DOHH2 (cell line): Measurements from ENCODE around the gene FGD6.

Experiments
- H3F3A ChIP-seq: fragments of 200-600 bp; sonication (generic), shearing (Covaris generic); 2 replicates; pipeline ENCODE4 v1.6.0; 2016; ENCODE audit warnings: antibody characterized with exemption, mild to moderate bottlenecking; ENCODE audit not compliant: control insufficient read depth, insufficient read depth
- H3K27ac ChIP-seq: fragments of 200-600 bp; sonication (generic); 2 replicates; pipeline ENCODE4 v1.5.1; 2014; ENCODE audit warnings: low read depth, mild to moderate bottlenecking, low read length, moderate library complexity
- H3K27me3 ChIP-seq: fragments of 200-600 bp; sonication (generic); 2 replicates; pipeline ENCODE4 v1.6.1; 2014; ENCODE audit warnings: mild to moderate bottlenecking, low read length, mixed read lengths; ENCODE audit not compliant: control insufficient read depth
- H3K36me3 ChIP-seq: fragments of 200-600 bp; sonication (generic); 2 replicates; pipeline ENCODE4 v1.6.1; 2014; ENCODE audit warnings: mild to moderate bottlenecking, low read length, moderate library complexity, mixed read lengths; ENCODE audit not compliant: control insufficient read depth
- H3K4me1 ChIP-seq: fragments of 200-600 bp; sonication (generic); 2 replicates; pipeline ENCODE4 v1.6.1; 2014; ENCODE audit warnings: mild to moderate bottlenecking, low read length, mixed read lengths; ENCODE audit not compliant: control insufficient read depth
- H3K4me2 ChIP-seq: fragments of 200-600 bp; sonication (generic); 2 replicates; pipeline ENCODE4 v1.6.0; 2014; ENCODE audit warnings: mild to moderate bottlenecking, low read length, moderate library complexity
- H3K4me3 ChIP-seq: fragments of 200-600 bp; sonication (generic); 2 replicates; pipeline ENCODE4 v1.5.1; 2014; ENCODE audit warnings: mild to moderate bottlenecking, low read length, mixed read lengths
- H3K79me2 ChIP-seq: fragments of 200-600 bp; sonication (generic); 2 replicates; pipeline ENCODE4 v1.6.1; 2014; ENCODE audit warnings: mild to moderate bottlenecking, low read length, mixed read lengths; ENCODE audit not compliant: control insufficient read depth
- H3K9me2 ChIP-seq: fragments of 200-600 bp; sonication (generic); replicated peaks from 2 replicates; pipeline ENCODE4 v1.6.1; 2014; ENCODE audit warnings: mild to moderate bottlenecking, low read length, mixed read lengths; ENCODE audit not compliant: control insufficient read depth
- H3K9me3 ChIP-seq: fragments of 200-600 bp; sonication (generic); 2 replicates; pipeline ENCODE4 v1.6.1; 2014; ENCODE audit warnings: antibody characterized with exemption, low read length, mixed read lengths; ENCODE audit not compliant: control insufficient read depth, insufficient read depth
- H4K20me1 ChIP-seq: fragments of 200-600 bp; sonication (generic); 2 replicates; pipeline ENCODE4 v1.6.0; 2014; ENCODE audit warnings: low read depth, mild to moderate bottlenecking, antibody characterized with exemption, low read length, moderate library complexity; ENCODE audit not compliant: control insufficient read depth, insufficient read depth
- EZH2phosphoT487 ChIP-seq: fragments of 200-600 bp; sonication (generic); IDR thresholded peaks from 2 replicates; pipeline ENCODE4 v1.6.1; 2017; ENCODE audit warnings: borderline replicate concordance, mild to moderate bottlenecking, antibody characterized with exemption, low read length, moderate library complexity, mixed read lengths
- TF ChIP-seq, protein P1 (sequence below): fragments of 200-600 bp; sonication (generic); IDR thresholded peaks from one replicate; pipeline ENCODE4 v1.5.1; 2014; ENCODE audit warnings: antibody characterized with exemption, mild to moderate bottlenecking, low read depth, low read length; ENCODE audit not compliant: poor library complexity, severe bottlenecking

Gene FGD6

DNA sequence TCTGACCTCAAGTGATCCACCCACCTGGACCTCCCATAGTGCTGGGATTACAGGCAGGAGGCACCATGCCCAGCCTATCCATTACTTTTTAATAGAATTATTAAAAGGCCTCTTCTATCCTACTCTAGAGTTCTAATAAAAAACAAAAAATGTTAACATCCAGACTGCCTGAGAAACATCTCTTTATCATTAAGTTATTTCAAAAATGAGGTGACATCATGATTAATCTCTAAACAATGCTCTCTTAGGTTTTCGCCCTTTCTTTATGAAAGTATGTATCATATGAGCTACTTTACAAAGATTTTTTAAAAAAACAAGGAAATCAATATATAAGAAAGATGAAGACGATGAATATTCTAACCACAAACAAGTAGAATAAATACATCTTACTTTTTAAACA is 52.6 kb downstream of the FGD6 start:
- H3K79me2 ChIP-seq = peaks cover 69% of the 10 kb centered on the region
- no peak for TF ChIP-seq EZH2phosphoT487
- TF ChIP-seq, protein P1, sequence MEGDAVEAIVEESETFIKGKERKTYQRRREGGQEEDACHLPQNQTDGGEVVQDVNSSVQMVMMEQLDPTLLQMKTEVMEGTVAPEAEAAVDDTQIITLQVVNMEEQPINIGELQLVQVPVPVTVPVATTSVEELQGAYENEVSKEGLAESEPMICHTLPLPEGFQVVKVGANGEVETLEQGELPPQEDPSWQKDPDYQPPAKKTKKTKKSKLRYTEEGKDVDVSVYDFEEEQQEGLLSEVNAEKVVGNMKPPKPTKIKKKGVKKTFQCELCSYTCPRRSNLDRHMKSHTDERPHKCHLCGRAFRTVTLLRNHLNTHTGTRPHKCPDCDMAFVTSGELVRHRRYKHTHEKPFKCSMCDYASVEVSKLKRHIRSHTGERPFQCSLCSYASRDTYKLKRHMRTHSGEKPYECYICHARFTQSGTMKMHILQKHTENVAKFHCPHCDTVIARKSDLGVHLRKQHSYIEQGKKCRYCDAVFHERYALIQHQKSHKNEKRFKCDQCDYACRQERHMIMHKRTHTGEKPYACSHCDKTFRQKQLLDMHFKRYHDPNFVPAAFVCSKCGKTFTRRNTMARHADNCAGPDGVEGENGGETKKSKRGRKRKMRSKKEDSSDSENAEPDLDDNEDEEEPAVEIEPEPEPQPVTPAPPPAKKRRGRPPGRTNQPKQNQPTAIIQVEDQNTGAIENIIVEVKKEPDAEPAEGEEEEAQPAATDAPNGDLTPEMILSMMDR = no peak
- H3K4me2 ChIP-seq = no peak overlapping the region
- H3K9me2 ChIP-seq = no peaks in the 10 kb centered on the region
- H3K36me3 ChIP-seq = peaks cover 71% of the 10 kb centered on the region
- no peak overlapping the region for H3K4me3 ChIP-seq
- peaks cover 7% of the 10 kb centered on the region for H3K4me1 ChIP-seq
- no peaks in the 10 kb centered on the region for H3K27me3 ChIP-seq
- H3F3A ChIP-seq = no peaks in the 10 kb centered on the region; the same call in 1 of the 2 replicates
- H3K9me3 ChIP-seq = no peaks in the 10 kb centered on the region
- H3K27ac ChIP-seq = no peak overlapping the region
- H4K20me1 ChIP-seq = no peaks in the 10 kb centered on the region; the same call in 1 of the 2 replicates

DNA sequence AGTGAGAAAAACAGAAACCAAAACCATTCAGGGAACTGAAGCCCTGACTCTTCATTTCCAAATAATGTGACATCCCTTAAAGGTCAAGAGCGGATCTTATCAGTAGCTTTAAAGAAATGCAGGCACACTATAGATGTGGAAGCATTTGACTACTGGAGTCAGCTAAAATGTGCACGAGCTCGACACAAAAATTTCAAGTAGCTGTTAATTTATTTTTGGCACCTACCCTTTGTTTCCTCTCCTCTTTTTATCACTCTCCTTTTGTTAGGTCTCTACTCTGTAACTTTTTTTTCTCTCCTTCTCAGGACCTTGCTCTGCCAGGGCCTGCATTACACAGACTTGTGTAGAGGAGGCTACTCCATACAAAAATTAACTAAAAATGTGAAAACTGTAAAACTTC is 58.3 kb downstream of the FGD6 start:
- H3K9me2 ChIP-seq = no peaks in the 10 kb centered on the region
- H3F3A ChIP-seq = no peaks in the 10 kb centered on the region; the same call in 1 of the 2 replicates
- no peak overlapping the region for H3K4me3 ChIP-seq
- H3K27ac ChIP-seq = no peak overlapping the region
- peaks cover 44% of the 10 kb centered on the region for H3K79me2 ChIP-seq
- H3K4me2 ChIP-seq = no peak overlapping the region
- TF ChIP-seq, protein P1 = no peak
- H4K20me1 ChIP-seq = no peaks in the 10 kb centered on the region
- peaks cover 3% of the 10 kb centered on the region; the same call in 1 of the 2 replicates for H3K4me1 ChIP-seq
- no peaks in the 10 kb centered on the region for H3K27me3 ChIP-seq
- H3K36me3 ChIP-seq = peaks cover 59% of the 10 kb centered on the region
- H3K9me3 ChIP-seq = no peaks in the 10 kb centered on the region

DNA sequence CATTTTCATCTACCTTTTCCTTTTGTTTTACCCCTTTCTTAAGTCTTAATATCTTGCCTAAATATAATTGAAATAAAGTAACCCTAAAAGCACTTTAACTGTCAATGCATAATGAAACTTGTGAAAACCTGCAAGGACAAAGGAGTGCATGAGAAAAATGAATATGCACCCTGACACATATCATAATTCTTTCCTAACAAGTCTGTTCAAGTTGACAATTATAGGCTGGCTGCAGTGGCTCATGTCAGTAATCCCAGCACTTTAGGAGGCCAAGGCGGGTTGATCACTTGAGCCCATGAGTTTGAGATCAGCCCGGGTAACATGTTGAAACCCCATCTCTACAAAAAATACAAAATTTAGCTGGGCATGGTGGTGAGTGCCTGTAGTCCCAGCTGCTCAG is 65.4 kb downstream of the FGD6 start:
- Histone ChIP-seq H4K20me1 (no peaks in the 10 kb centered on the region), H3F3A (peaks cover 11% of the 10 kb centered on the region; the same call in 1 of the 2 replicates), H3K27me3 (no peaks in the 10 kb centered on the region), H3K27ac (no peak overlapping the region), H3K4me2 (no peak overlapping the region), H3K36me3 (peaks cover 58% of the 10 kb centered on the region), H3K9me3 (no peaks in the 10 kb centered on the region), H3K4me1 (no peaks in the 10 kb centered on the region), H3K9me2 (no peaks in the 10 kb centered on the region), H3K4me3 (no peak overlapping the region), H3K79me2 (0 out of 2 replicates have a peak, but pooled peaks cover 3% of the 10 kb centered on the region)
- TF ChIP-seq EZH2phosphoT487 = no peak
- TF ChIP-seq, protein P1 = no peak
